GM10248 (cell line): Measurements from ENCODE around the gene PSMB11.

Experiments used
- CTCF ChIA-PET: fragments of 300-600 bp; sonication (Branson Sonifier 250); formaldehyde crosslinking; extraction: SDS; loops from one replicate; lab custom pipeline; 2021; ENCODE audit warnings: antibody characterized with exemption; lab: Yijun Ruan, JAX
- POLR2A ChIA-PET: fragments of 350-650 bp; sonication (Branson Sonifier 250); formaldehyde crosslinking; extraction: SDS; loops from one replicate; lab custom pipeline; 2020; ENCODE audit warnings: antibody characterized with exemption; lab: Yijun Ruan, JAX
- DNase-seq: peaks from one replicate; pipeline ENCODE4 v3.0.0; 2012; ENCODE audit errors: extremely low spot score
- CTCF ChIP-seq: IDR thresholded peaks from 2 replicates; pipeline ENCODE4 v1.5.1; 2012; ENCODE audit warnings: mild to moderate bottlenecking, low read depth; ENCODE audit errors: extremely low read depth, missing control alignments, control extremely low read depth

The PSMB11 gene

GRCh38 chr14:23055147-23055550 is 13.1 kb downstream of the PSMB11 start:
- no peak for DNase-seq
- ChIA-PET CTCF (interaction anchor here (1.0 to 24.2 kb wide), 11 partner anchors 11 to 92 kb away, joined by 3 to 834 read pairs (median 18); partner anchors contain the start of genes AJUBA and PSMB11), POLR2A (interaction anchor here (1.6 kb wide), 1 partner anchor 69 kb away, joined by 3 read pairs; no protein-coding TSS in a partner anchor)
- TF ChIP-seq CTCF: no peak

GRCh38 chr14:23055621-23056144 is 13.7 kb downstream of the PSMB11 start:
- peak; percentile 39 for DNase-seq
- ChIA-PET POLR2A (interaction anchor here (1.6 kb wide), 1 partner anchor 69 kb away, joined by 3 read pairs; no protein-coding TSS in a partner anchor), CTCF (interaction anchor here (0.9 to 24.2 kb wide), 14 partner anchors 11 to 93 kb away, joined by 3 to 834 read pairs (median 8); partner anchors contain the start of genes AJUBA and PSMB11)
- no peak for TF ChIP-seq CTCF

- ChIA-PET POLR2A (interaction anchor here (1.6 kb wide), 1 partner anchor 70 kb away, joined by 3 read pairs; no protein-coding TSS in a partner anchor), CTCF (interaction anchor here (0.6 to 24.2 kb wide), 20 partner anchors 11 to 127 kb away, joined by 3 to 834 read pairs (median 4); partner anchors contain the start of genes ACIN1, AJUBA, C14orf119 and PRMT5)
- DNase-seq: peak; percentile 90
- TF ChIP-seq CTCF: peak; percentile 81
Measured at GRCh38 chr14:23056145-23056955, 14.3 kb downstream of the PSMB11 start.

GRCh38 chr14:23056956-23057756 is 15.1 kb downstream of the PSMB11 start, which contains the start of gene CDH24:
Gene CDH24, minus strand, starts transcription at chr14:23057520. Its CDS starts 1,787 bp downstream, at chr14:23055733.
- DNase-seq: peak; percentile 87
- ChIA-PET CTCF (interaction anchor here (0.7 to 24.2 kb wide), 56 partner anchors 10 to 500 kb away, joined by 3 to 834 read pairs (median 5); partner anchors contain the start of genes ACIN1, AJUBA, C14orf119 and PABPN1), POLR2A (interaction anchor here (1.0 to 1.3 kb wide), 2 partner anchors 12 to 71 kb away, joined by 5 read pairs; no protein-coding TSS in a partner anchor)
- no peak for TF ChIP-seq CTCF

GRCh38 chr14:23057757-23058653 is 16.0 kb downstream of the PSMB11 start:
- ChIA-PET POLR2A (interaction anchor here (1.0 to 1.3 kb wide), 2 partner anchors 11 to 71 kb away, joined by 5 read pairs; no protein-coding TSS in a partner anchor), CTCF (interaction anchor here (0.7 to 24.2 kb wide), 46 partner anchors 9 to 501 kb away, joined by 3 to 834 read pairs (median 5); partner anchors contain the start of genes ACIN1, AJUBA, C14orf119 and PABPN1)
- TF ChIP-seq CTCF: peak; percentile 96
- DNase-seq: peak; percentile 90
